Endometrium (tissue), 2 donors: ENCODE data around the gene ATP8A2.
"Not testable (repeated sequence)": the region's sequence is repeated elsewhere in the genome, so short reads cannot be mapped to it uniquely, and the experiment has no call there.

ENCODE experiments used
- FAIRE-seq: peaks from 2 replicates; lab custom pipeline; 2012; peaks lifted over from hg19 to GRCh38; lab: Jason Lieb, UNC
- donor health status: control.
- donor health status: control.

ATP8A2 gene

DNA sequence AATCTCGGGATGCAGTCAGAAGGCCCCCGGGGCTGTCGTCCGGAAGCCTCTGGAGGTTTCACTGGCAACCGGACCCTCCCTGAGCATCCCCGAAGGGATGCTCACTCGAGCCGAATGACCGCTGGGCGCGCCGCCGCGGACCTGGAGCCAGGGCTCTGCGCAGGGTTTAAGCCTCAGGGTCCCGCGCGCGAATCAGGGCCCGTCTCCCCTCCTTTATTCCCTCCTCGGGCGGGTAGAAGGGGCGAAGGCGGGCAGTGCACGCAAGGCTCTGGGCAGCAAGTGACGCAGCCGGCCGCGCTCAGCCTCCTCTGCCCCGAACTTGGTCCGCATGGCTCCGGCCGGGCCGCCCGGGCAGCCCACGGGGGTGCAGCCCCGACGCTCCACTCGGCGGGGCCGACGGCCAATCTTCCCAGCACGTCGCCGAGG lies 679.5 kb downstream of the ATP8A2 start:
- no peak for FAIRE-seq

DNA sequence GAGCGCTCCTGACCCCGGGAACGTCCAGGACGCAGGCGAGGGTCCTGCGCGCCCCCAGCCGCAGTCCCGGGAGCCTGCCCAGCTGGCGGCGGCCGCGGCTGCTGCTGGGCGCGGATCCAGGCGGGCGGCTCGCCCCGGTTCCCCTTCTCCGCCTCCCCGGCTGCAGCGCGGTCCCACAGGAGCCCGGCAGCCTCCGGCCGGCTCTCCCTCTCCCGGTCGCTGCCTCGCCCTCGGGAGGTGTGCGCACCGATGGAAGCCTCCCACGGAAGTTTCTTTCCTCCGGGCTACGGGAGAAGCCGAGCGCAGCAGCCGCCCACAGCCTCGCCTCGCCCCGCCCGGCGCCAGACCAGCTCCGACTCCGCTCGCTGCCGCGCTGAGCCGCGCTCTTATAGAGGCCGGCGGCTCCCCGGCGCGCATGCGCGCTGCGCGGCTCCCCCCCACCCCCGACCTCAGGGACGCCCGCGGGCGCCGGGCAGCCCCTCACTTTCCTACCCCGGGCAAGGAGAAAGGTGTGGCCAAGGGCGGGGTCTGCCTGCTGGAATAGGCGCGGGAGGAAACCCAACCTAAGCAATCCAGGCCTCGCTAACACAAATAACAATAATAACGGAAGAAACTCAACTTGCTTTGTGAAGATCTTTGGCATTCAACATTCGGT lies 680.0 kb downstream of the ATP8A2 start, which contains the start of gene SHISA2:
Gene SHISA2 (minus strand): TSS at position 360 of the 655 bp plus-strand sequence. CDS start 1,041 bp downstream, outside the sequence.
- FAIRE-seq, result no peak

DNA sequence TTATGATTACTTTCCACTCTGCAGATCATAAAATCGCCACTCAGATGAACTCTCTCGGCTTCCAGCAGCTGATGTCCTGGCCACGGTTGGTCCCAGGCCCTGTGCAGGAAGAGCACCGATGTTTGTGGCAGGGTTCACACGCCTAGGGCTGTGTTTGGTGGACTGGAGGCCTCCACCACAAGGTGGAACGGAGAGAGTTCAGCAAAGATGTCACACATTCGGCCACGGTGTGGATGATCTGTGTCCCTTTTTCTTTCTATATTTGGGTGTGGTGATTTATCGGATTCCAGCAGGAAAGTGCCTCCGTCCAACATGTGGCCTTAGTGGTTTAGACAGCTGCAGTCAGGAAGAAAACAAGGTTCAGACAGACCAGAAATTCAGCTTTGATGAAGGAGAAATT lies 680.6 kb downstream of the ATP8A2 start:
- FAIRE-seq, result no peak

DNA sequence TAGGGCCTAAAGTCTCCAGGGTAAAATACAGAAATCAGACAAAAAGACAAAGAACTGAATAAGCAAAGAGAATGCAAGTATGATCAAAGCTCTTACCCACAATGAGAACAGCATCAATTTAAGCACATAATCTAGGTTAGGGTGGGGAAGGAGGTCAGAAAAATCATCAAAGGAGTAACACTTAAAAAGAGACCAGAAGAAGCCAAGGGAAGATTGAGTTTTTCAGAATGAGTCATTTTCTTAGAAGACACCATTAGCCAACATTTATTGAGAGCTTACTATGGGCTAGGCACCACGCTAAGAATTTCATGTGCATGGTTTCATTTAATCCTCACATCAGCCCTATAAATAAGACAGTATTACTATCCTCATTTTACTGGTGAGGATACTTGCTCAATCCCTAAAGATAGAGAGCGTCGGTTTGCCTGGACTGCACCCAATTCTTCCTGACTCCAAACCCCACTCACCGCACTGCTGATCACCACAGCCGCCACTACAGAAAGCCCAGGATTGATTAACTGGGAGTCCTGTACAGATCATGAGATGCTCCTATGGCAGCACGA lies 681.7 kb downstream of the ATP8A2 start:
- no peak for FAIRE-seq

DNA sequence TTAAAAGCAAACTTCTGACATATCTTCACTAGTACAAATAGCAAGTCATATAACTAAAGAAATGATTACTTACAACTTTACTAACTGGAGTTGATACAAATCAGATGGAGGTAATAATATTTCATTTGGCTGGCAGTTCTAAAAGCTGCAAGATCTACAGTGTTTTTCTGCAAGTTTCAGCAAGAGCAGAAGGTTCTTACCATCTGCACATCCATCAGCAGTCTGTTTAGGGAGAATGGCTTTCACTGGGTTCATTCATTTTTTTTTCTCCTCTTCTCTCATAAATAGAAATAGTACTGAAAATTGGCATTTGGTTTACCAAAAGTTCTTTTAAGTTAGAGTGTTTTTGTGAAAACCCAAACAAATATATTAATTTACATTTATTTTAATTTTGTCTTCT lies 683.1 kb downstream of the ATP8A2 start:
- no peak for FAIRE-seq

DNA sequence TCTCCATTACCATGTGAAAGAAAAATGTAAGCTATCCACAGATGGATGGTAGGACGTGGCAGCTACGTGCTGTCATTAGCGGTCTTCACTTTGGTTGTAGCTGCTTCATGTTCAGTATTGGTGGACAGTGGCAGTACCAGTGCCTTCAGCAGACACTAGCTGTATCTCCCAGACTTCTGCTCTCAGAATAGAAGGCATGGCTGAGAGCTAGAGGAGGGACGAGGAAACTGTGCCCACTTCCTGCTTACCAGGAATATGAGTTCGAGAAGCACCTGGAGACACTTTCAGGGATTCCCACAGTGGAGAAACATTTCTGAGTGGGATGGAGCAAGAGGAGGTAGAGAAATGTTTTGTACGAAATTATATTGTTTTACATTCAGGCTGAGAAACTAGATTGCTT lies 686.9 kb downstream of the ATP8A2 start:
- FAIRE-seq, result no peak

DNA sequence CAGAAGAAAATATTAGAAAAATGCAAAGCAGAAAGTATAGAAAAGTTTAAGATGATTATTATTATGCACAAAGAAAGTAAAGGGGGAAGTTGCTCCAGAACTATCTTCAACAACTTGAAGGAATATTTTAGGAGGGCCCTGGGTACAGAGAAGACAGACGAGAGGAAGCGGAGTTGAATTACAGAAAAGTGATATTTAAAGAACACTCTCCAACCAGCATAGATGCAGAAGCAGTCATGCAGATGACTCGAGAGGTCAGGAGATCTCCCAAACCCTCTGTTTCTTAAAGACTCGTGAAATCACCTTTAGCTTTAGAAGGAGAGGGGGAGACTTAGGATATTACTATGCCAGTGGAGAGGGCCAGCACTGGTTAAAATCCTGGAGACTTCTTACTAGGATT lies 688.6 kb downstream of the ATP8A2 start:
- no peak for FAIRE-seq

DNA sequence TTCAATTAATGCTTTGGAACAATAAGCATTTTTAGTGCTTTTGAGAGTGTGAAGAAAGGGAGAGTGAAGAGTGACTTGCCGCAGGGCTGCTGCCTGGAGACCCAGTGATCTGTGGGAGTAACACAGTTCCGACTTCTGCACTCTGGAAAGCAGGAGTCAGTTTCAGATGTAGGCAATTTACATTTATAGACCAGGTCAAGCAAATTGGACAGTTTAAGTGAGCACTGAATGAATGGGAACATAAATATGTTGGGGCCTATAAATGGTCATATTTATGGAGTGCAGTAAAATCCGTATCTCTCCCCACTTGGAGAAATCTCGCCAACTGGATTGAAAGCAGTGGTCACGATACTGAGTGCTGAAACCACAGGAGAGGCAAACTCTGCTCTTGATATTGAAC lies 689.5 kb downstream of the ATP8A2 start:
- FAIRE-seq, result no peak

DNA sequence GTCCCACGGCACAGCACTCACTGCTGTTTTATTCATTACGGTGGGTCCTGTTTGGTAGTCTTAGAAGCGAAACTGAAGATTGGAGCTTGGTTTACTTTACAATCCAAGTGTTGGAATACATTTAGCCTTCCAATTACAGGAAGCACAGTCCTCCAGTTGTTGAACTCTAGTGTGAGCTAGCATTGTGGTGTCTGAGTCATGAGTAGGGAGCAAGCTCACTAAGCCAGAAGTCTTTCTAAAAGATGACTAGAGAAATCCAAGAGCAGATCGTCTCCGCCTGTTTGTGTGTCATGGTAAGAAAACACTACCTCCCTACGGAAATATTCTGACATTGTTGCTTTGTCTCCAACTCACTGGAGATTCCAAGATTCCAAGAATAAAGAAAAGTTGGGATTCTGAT lies 690.2 kb downstream of the ATP8A2 start:
- FAIRE-seq, result no peak

DNA sequence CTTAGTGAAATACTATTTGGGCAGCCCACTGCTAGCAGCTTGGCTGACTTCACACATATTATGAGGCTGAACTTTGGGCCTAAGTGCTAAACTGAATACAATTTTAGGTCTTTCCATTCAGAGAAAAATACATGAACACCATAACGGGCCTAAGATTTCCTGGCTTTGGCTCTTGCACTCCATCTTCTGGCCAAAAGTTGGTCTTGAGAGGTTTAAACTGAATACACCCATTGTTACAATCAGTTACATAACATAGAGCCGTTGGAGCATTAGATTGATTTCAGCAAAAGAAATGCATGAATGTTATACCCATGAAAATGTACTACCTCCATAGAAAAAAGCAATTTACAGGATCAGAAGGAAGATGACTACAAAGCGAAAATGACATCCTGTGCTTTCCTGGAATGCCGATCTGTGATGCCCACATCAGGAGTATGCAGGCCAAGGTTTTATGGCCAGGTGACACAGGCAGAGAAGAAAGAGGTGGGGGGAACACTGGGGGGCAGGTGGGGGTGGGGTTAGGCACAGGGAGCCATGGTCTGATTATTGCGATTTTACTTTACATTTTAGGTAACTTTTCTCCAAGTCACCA lies 691.2 kb downstream of the ATP8A2 start:
- peak; percentile 37 for FAIRE-seq

DNA sequence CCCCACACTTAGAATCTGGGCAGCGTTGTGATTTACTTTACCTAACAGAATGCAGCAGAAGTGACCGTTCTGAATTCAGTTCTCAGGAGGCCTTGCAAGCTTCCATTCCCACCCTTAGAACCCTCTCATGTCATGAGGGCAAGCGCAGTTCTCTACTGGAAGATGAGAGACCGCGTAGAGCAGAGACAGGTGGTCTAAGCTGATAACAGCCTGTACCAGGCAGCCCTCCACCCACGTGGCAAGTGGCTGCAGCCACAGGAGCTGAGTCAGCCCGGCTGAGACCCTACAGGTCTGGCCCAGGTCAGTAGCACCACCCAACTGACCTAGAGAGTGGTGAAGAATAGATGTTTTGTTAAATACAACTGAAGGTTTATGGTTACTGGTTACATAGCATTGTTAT lies 694.7 kb downstream of the ATP8A2 start:
- not testable (repeated sequence) for FAIRE-seq

DNA sequence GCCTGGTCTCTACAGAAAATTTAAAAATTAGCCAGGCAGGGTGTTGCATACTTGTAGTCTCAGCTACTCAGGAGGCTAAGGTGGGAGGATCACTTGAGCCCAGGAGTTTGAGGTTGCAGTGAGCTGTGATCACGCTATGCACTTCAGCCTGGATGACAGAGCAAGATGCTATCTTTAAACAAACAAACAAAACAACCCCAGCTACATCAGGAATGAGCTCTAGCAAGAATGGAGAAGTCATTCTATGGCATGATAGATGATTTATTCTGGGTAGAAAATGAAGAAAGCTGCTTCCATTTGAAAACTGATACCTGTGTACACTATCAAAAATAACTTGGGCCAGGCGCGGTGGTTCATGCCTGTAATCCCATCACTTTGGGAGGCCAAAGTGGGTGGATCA lies 695.8 kb downstream of the ATP8A2 start:
- FAIRE-seq, result no peak

DNA sequence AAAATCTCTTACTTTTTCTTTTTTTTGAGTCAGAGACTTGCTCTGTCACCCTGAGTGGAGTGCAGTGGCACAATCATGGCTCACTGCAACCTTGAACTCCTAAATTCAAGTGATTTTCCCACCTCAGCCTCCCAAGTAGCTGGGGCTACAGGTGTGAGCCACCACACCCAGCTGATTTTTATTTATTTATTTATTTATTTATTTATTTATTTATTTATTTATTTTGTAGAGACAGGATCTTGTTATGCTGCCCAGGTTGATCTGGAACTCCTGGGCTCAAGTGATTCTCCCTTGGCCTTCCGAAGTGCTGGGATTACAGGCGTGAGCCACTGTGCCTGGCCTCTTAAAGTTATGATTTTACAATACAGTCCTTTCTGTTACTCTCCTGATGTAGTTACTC lies 696.6 kb downstream of the ATP8A2 start:
- FAIRE-seq, result not testable (repeated sequence)

DNA sequence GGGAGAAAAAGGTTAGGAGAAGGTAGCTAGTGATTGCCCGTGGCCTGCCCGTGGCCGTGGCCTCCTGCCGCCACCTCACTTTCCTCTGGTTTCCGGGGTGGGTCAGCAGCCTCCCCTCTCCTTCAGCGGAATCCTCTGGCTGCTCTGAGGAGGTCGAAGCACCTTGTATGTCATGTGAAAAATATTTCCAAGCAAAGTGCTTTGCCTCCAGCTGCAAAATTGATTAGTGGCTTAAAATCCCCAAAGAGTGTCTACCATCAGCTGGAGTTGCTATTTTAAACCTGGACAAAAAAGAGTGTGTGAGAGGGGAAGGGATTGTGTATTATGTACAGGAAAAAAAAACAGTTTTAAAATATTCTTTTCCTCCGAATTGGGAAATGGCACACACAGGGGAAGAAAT lies 697.9 kb downstream of the ATP8A2 start:
- FAIRE-seq, result not testable (repeated sequence)

DNA sequence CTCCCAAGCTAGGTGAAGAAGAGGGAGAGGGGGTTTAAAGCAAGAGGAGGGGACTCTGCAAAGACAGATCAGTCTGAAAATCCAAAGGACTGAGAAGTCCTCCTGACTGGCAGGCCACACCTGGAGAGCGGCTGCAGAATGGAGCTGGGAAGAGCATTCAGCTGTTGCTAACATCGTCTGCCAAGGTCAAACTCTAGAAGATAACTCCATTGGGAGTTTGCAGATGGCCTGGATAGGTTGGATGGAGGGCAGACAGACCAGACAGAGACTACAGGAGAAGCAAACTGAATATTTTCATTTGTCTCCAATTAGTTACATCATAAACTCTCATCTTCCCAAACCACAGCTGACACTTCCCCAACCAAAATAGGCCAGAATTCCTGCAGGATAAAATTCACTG lies 699.9 kb downstream of the ATP8A2 start:
- FAIRE-seq, result no peak

DNA sequence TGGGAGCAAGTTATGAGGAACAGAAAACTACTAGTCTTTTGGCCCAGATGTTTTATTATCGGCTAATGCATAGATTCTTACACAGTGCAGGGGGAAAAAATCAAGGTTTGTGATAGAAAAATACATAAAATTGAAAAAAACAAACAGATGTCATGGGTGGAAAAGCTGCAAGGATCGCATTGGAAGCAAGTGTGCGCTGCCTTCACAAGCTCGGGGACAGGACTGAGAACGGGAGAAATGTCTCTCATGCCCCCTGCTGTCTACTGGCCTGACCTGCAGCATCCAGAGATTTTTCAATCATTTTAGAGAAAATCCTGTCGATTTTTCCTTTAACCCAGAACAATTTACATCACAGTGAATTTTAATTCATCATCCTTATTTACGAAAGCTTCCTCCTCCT lies 700.6 kb downstream of the ATP8A2 start:
- FAIRE-seq, result peak; percentile 96

DNA sequence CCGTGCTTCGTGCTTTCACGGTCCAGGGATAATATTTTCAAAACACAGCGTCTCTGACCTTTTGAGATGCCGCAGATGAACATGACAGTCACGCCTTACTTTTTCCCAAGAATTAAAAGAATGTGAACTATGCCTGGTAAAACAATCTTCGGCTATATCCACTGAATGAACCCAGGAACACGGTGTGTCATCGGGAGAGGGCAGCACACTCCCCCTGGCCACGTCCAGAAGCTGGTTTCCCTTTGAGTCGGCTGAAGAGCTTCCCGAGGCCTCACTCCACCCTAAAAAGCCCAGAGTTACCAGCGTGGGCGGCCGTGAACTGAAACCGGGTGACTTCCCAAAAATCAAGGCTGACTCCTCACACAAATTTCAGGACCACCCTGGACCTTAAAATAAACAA lies 702.9 kb downstream of the ATP8A2 start:
- no peak for FAIRE-seq
